ENCODE measurements around the gene RRAGA. TPM values are rescaled to one million over a fixed set of nuclear protein-coding genes. Genes with fewer than 3 reads are reported as not detected.

RRAGA gene
- total RNA-seq, 1 experiment from 2014 or later, result 44.7 TPM

GRCh38 chr9:19032406-19032805, 16.8 kb upstream of the RRAGA start:
- no TSS peak for BruUV-seq (replicated peaks)
- Mint-ChIP-seq H3K36me3 (ENCODE audit: insufficient read depth, unreplicated experiment) (no peaks in the 10 kb centered on the region), H3K27me3 (ENCODE audit: insufficient read depth, unreplicated experiment) (peaks cover 7% of the 10 kb centered on the region), H3K4me3 (ENCODE audit: unreplicated experiment) (no peak overlapping the region), H3K9me3 (ENCODE audit: unreplicated experiment) (no peaks in the 10 kb centered on the region), H3K27ac (ENCODE audit: unreplicated experiment) (no peak overlapping the region), H3K4me1 (ENCODE audit: low read depth, unreplicated experiment) (no peaks in the 10 kb centered on the region)
- H3K36me3 ChIP-seq (ENCODE audit: control insufficient read depth, insufficient read depth, low read length), result no peaks in the 10 kb centered on the region
- CTCF ChIA-PET, result no interaction called here
- intact Hi-C loops (cut with micrococcal nuclease; ENCODE audit: unreplicated experiment), result no loop called here
- no peak for DNase-seq
- POLR2A ChIA-PET, result no interaction called here
- no peak for TF ChIP-seq CTCF (IDR thresholded peaks at IDR 0.05; ENCODE audit: insufficient read depth in 1 of 2, low read depth in 1 of 2, low read length in 1 of 2, severe bottlenecking in 1 of 2, unreplicated experiment in 1 of 2)
- H3K9me3 ChIP-seq, result no peaks in the 10 kb centered on the region
- no peaks in the 10 kb centered on the region for H3K27me3 ChIP-seq (replicated peaks; ENCODE audit: control insufficient read depth, insufficient read depth, low read length)
- H3K4me3 ChIP-seq (ENCODE audit: low read depth, low read length), result no peak overlapping the region
- H3K4me1 ChIP-seq, result no peaks in the 10 kb centered on the region

- Histone ChIP-seq H3K4me3 (ENCODE audit: low read depth, low read length) (no peak within 1 kb of the TSS), H3K9me3 (no peaks in the 10 kb centered on the region), H3K27me3 (replicated peaks; ENCODE audit: control insufficient read depth, insufficient read depth, low read length) (no peaks in the 10 kb centered on the region), H3K36me3 (ENCODE audit: control insufficient read depth, insufficient read depth, low read length) (no peaks in the 10 kb centered on the region), H3K4me1 (no peaks in the 10 kb centered on the region)
- ChIA-PET POLR2A (no interaction called here), CTCF (no interaction called here)
- intact Hi-C loops (cut with micrococcal nuclease; ENCODE audit: unreplicated experiment), result no loop called here
- peaks cover 7% of the 10 kb centered on the region for H3K27me3 Mint-ChIP-seq (ENCODE audit: insufficient read depth, unreplicated experiment)
- no peaks in the 10 kb centered on the region for H3K4me1 Mint-ChIP-seq (ENCODE audit: low read depth, unreplicated experiment)
- DNase-seq, result no peak
- no peaks in the 10 kb centered on the region for H3K9me3 Mint-ChIP-seq (ENCODE audit: unreplicated experiment)
- no TSS peak for BruUV-seq (replicated peaks)
- H3K27ac Mint-ChIP-seq (ENCODE audit: unreplicated experiment), result no peak within 1 kb of the TSS
- no peak within 1 kb of the TSS for H3K4me3 Mint-ChIP-seq (ENCODE audit: unreplicated experiment)
- H3K36me3 Mint-ChIP-seq (ENCODE audit: insufficient read depth, unreplicated experiment), result no peaks in the 10 kb centered on the region
- no peak for TF ChIP-seq CTCF (IDR thresholded peaks at IDR 0.05; ENCODE audit: insufficient read depth in 1 of 2, low read depth in 1 of 2, low read length in 1 of 2, severe bottlenecking in 1 of 2, unreplicated experiment in 1 of 2)
These were observed 16.2 kb upstream of the RRAGA start, which contains the start of gene SAXO1 for GRCh38 chr9:19033015-19033414. Gene SAXO1 (minus strand): TSS chr9:19033209. CDS start chr9:19032908, 301 bp downstream.

GRCh38 chr9:19036611-19037010, 12.6 kb upstream of the RRAGA start:
- no peak overlapping the region for H3K4me3 Mint-ChIP-seq (ENCODE audit: unreplicated experiment)
- no TSS peak for BruUV-seq (replicated peaks)
- H3K36me3 Mint-ChIP-seq (ENCODE audit: insufficient read depth, unreplicated experiment), result no peaks in the 10 kb centered on the region
- no peak overlapping the region for H3K4me3 ChIP-seq (ENCODE audit: low read depth, low read length)
- H3K4me1 ChIP-seq, result no peaks in the 10 kb centered on the region
- H3K9me3 Mint-ChIP-seq (ENCODE audit: unreplicated experiment), result no peaks in the 10 kb centered on the region
- no peaks in the 10 kb centered on the region for H3K9me3 ChIP-seq
- ChIA-PET CTCF (no interaction called here), POLR2A (no interaction called here)
- no peak overlapping the region for H3K27ac Mint-ChIP-seq (ENCODE audit: unreplicated experiment)
- intact Hi-C loops (cut with micrococcal nuclease; ENCODE audit: unreplicated experiment), result no loop called here
- H3K36me3 ChIP-seq (ENCODE audit: control insufficient read depth, insufficient read depth, low read length), result no peaks in the 10 kb centered on the region
- H3K27me3 ChIP-seq (replicated peaks; ENCODE audit: control insufficient read depth, insufficient read depth, low read length), result no peaks in the 10 kb centered on the region
- no peaks in the 10 kb centered on the region for H3K4me1 Mint-ChIP-seq (ENCODE audit: low read depth, unreplicated experiment)
- DNase-seq, result no peak
- no peaks in the 10 kb centered on the region for H3K27me3 Mint-ChIP-seq (ENCODE audit: insufficient read depth, unreplicated experiment)
- no peak for TF ChIP-seq CTCF (IDR thresholded peaks at IDR 0.05; ENCODE audit: insufficient read depth in 1 of 2, low read depth in 1 of 2, low read length in 1 of 2, severe bottlenecking in 1 of 2, unreplicated experiment in 1 of 2)

Measured in Caco-2 (cell line).